HuH-7.5 (cell line): ENCODE data around the gene ZNF81.
"Not testable (repeated sequence)": the region's sequence is repeated elsewhere in the genome, so short reads cannot be mapped to it uniquely, and the experiment has no call there.

Source experiments
- DNase-seq: peaks from one replicate; pipeline ENCODE4 v3.0.0; 2011; ENCODE audit warnings: low spot score

The ZNF81 gene

GRCh38 chrX:47844117-47844516, 7.4 kb downstream of the ZNF81 start:
- DNase-seq: no peak

GRCh38 chrX:47846040-47846439, 9.3 kb downstream of the ZNF81 start:
- DNase-seq: no peak

- no peak for DNase-seq
These were observed 13.1 kb downstream of the ZNF81 start for GRCh38 chrX:47849778-47850177.

- not testable (repeated sequence) for DNase-seq
These were observed 13.7 kb downstream of the ZNF81 start for GRCh38 chrX:47850389-47850788.

GRCh38 chrX:47850901-47851300, 14.2 kb downstream of the ZNF81 start:
- no peak for DNase-seq

GRCh38 chrX:47854474-47854873, 17.8 kb downstream of the ZNF81 start:
- DNase-seq: no peak

GRCh38 chrX:47859686-47860085, 23.0 kb downstream of the ZNF81 start:
- no peak for DNase-seq

- DNase-seq: no peak
These were observed 26.0 kb downstream of the ZNF81 start for GRCh38 chrX:47862680-47863079.

- DNase-seq: no peak
These were observed 26.5 kb downstream of the ZNF81 start for GRCh38 chrX:47863187-47863586.

GRCh38 chrX:47864300-47864699, 27.6 kb downstream of the ZNF81 start:
- no peak for DNase-seq

GRCh38 chrX:47864785-47865184, 28.1 kb downstream of the ZNF81 start:
- no peak for DNase-seq

GRCh38 chrX:47873123-47873522, 36.4 kb downstream of the ZNF81 start:
- no peak for DNase-seq

- no peak for DNase-seq
These were observed 40.6 kb downstream of the ZNF81 start for GRCh38 chrX:47877327-47877726.

GRCh38 chrX:47878198-47878597, 41.5 kb downstream of the ZNF81 start:
- no peak for DNase-seq

- DNase-seq: no peak
These were observed 42.8 kb downstream of the ZNF81 start for GRCh38 chrX:47879463-47879862.

GRCh38 chrX:47880927-47881326, 44.2 kb downstream of the ZNF81 start:
- no peak for DNase-seq

GRCh38 chrX:47885501-47885900, 48.8 kb downstream of the ZNF81 start:
- no peak for DNase-seq

GRCh38 chrX:47898024-47898423, 61.3 kb downstream of the ZNF81 start:
- DNase-seq: no peak

- DNase-seq: no peak
These were observed 64.1 kb downstream of the ZNF81 start for GRCh38 chrX:47900833-47901232.

GRCh38 chrX:47902161-47902560, 65.5 kb downstream of the ZNF81 start:
- DNase-seq: no peak

- no peak for DNase-seq
These were observed 79.3 kb downstream of the ZNF81 start for GRCh38 chrX:47915886-47916493.

GRCh38 chrX:47918274-47918673, 81.6 kb downstream of the ZNF81 start:
- no peak for DNase-seq

GRCh38 chrX:47927212-47927611, 90.5 kb downstream of the ZNF81 start:
- no peak for DNase-seq

GRCh38 chrX:47931970-47932369, 95.3 kb downstream of the ZNF81 start:
- DNase-seq: not testable (repeated sequence)

GRCh38 chrX:47933946-47934345, 97.2 kb downstream of the ZNF81 start:
- DNase-seq: no peak
